BJ (cell line): ENCODE measurements around the gene ANKDD1B. TPM values are rescaled to one million over a fixed set of nuclear protein-coding genes. Genes with fewer than 3 reads are reported as not detected.

ENCODE experiments used
- CTCF ChIA-PET: fragments of 350-600 bp; formaldehyde crosslinking; extraction: SDS; loops from one replicate; lab custom pipeline; 2021; ENCODE audit warnings: antibody characterized with exemption, inconsistent platforms; lab: Yijun Ruan, JAX
- POLR2A ChIA-PET: fragments of 300-600 bp; sonication (Branson Sonifier 250); formaldehyde crosslinking; extraction: SDS; loops from one replicate; lab custom pipeline; 2021; ENCODE audit warnings: antibody characterized with exemption; lab: Charles Lee
- DNase-seq: peaks from one replicate; pipeline ENCODE4 v3.0.0-alpha.2; 2011; ENCODE audit warnings: low read depth
- H3K27me3 ChIP-seq: 2 replicates; pipeline ENCODE4 v1.6.0; 2011; ENCODE audit warnings: low read length; ENCODE audit not compliant: control insufficient read depth, insufficient read depth
- H3K36me3 ChIP-seq: 2 replicates; pipeline ENCODE4 v1.5.1; 2011; ENCODE audit warnings: low read length; ENCODE audit not compliant: control insufficient read depth, insufficient read depth
- H3K4me3 ChIP-seq: 2 replicates; pipeline ENCODE4 v1.5.1; 2011; ENCODE audit warnings: low read depth, mild to moderate bottlenecking, control low read depth, low read length
- CTCF ChIP-seq: IDR thresholded peaks from 2 replicates; pipeline ENCODE4 v1.5.1; 2011; ENCODE audit warnings: low read depth, mild to moderate bottlenecking, control low read depth, inconsistent platforms, low read length, moderate library complexity; ENCODE audit not compliant: insufficient read depth
- polyA plus RNA-seq: library from polyadenylated mRNA; depleted of rRNA; stranded (reverse); fragments of >200 nt; gene quantifications from 2 replicates; pipeline ENCODE4 v1.2.3, GENCODE V29; 2011

Gene ANKDD1B
- polyA plus RNA-seq, 1 experiment = 0.18 TPM

GRCh38 chr5:75639535-75640311, 28.5 kb downstream of the ANKDD1B start:
- CTCF ChIA-PET = interaction anchor here (1.1 kb wide), 1 partner anchor 11 kb away, joined by 3 read pairs; no protein-coding TSS in a partner anchor
- H3K4me3 ChIP-seq = no peak overlapping the region
- no peaks in the 10 kb centered on the region; the same call in 1 of the 2 replicates for H3K27me3 ChIP-seq
- no peak for DNase-seq
- no peaks in the 10 kb centered on the region for H3K36me3 ChIP-seq
- POLR2A ChIA-PET = no interaction called here
- no peak for TF ChIP-seq CTCF

- ChIA-PET POLR2A (no interaction called here), CTCF (interaction anchor here (1.1 kb wide), 1 partner anchor 11 kb away, joined by 3 read pairs; no protein-coding TSS in a partner anchor)
- no peak for TF ChIP-seq CTCF
- no peaks in the 10 kb centered on the region; the same call in 1 of the 2 replicates for H3K27me3 ChIP-seq
- peak; percentile 82 for DNase-seq
- H3K4me3 ChIP-seq = no peak overlapping the region
- no peaks in the 10 kb centered on the region for H3K36me3 ChIP-seq
Observed at GRCh38 chr5:75640395-75640794, 29.1 kb downstream of the ANKDD1B start.

- Histone ChIP-seq H3K27me3 (no peaks in the 10 kb centered on the region; the same call in 1 of the 2 replicates), H3K4me3 (no peak overlapping the region), H3K36me3 (no peaks in the 10 kb centered on the region)
- POLR2A ChIA-PET = no interaction called here
- CTCF ChIA-PET = interaction anchor here (1.1 to 1.2 kb wide), 2 partner anchors 12 to 32 kb away, joined by 3 read pairs; no protein-coding TSS in a partner anchor
- no peak for DNase-seq
- TF ChIP-seq CTCF = no peak
Observed at GRCh38 chr5:75640826-75641225, 29.6 kb downstream of the ANKDD1B start.

- Histone ChIP-seq H3K27me3 (no peaks in the 10 kb centered on the region), H3K4me3 (no peak overlapping the region), H3K36me3 (no peaks in the 10 kb centered on the region)
- ChIA-PET CTCF (no interaction called here), POLR2A (no interaction called here)
- no peak for DNase-seq
- no peak for TF ChIP-seq CTCF
Observed at GRCh38 chr5:75648712-75649111, 37.5 kb downstream of the ANKDD1B start.

- POLR2A ChIA-PET = no interaction called here
- no peaks in the 10 kb centered on the region for H3K27me3 ChIP-seq
- H3K36me3 ChIP-seq = no peaks in the 10 kb centered on the region
- TF ChIP-seq CTCF = no peak
- CTCF ChIA-PET = no interaction called here
- no peak for DNase-seq
- no peak overlapping the region for H3K4me3 ChIP-seq
Observed at GRCh38 chr5:75651575-75652238, 40.5 kb downstream of the ANKDD1B start.
